ENCODE measurements around the gene ASB5. TPM values are rescaled to one million over a fixed set of nuclear protein-coding genes. Genes with fewer than 3 reads are reported as not detected.

Gene ASB5
- total RNA-seq, 1 donor from 2014 or later: not detected

DNA sequence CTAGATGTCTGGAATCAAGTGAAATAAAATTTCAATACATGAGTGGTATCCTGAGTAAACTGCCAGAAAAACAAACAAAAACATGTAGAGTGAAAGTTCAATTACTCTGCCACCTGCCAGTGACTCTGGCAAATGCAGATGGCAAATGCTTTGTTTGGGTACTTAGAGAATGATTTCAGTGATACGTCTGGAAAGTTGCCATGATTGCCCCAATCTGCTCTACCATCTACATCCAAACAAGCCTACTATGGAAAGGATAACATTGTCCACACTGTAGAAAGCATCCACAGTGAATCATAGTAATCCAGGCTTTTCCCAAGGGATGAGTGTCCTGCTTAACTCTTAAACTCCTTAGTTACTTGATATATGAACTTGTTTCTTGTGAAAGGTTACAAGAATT lies 77.0 kb downstream of the ASB5 start:
- H3K27me3 ChIP-seq (ENCODE audit: control insufficient read depth, insufficient read depth, low read length): no peaks in the 10 kb centered on the region
- no peak for FAIRE-seq
- H3K4me3 ChIP-seq (ENCODE audit: low read depth, low read length): no peak overlapping the region
- TF ChIP-seq, protein P1, sequence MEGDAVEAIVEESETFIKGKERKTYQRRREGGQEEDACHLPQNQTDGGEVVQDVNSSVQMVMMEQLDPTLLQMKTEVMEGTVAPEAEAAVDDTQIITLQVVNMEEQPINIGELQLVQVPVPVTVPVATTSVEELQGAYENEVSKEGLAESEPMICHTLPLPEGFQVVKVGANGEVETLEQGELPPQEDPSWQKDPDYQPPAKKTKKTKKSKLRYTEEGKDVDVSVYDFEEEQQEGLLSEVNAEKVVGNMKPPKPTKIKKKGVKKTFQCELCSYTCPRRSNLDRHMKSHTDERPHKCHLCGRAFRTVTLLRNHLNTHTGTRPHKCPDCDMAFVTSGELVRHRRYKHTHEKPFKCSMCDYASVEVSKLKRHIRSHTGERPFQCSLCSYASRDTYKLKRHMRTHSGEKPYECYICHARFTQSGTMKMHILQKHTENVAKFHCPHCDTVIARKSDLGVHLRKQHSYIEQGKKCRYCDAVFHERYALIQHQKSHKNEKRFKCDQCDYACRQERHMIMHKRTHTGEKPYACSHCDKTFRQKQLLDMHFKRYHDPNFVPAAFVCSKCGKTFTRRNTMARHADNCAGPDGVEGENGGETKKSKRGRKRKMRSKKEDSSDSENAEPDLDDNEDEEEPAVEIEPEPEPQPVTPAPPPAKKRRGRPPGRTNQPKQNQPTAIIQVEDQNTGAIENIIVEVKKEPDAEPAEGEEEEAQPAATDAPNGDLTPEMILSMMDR (IDR thresholded peaks at IDR 0.05; ENCODE audit: insufficient read depth, low read length, severe bottlenecking): no peak
- no peaks in the 10 kb centered on the region for H3K36me3 ChIP-seq (ENCODE audit: control insufficient read depth, insufficient read depth, low read length)
- peak; percentile 17 for DNase-seq (ENCODE audit: low read depth)

- Histone ChIP-seq H3K36me3 (ENCODE audit: control insufficient read depth, insufficient read depth, low read length) (no peaks in the 10 kb centered on the region), H3K4me3 (ENCODE audit: low read depth, low read length) (no peak overlapping the region), H3K27me3 (ENCODE audit: control insufficient read depth, insufficient read depth, low read length) (no peaks in the 10 kb centered on the region)
- no peak for FAIRE-seq
- DNase-seq (ENCODE audit: low read depth): no peak
- TF ChIP-seq, protein P1 (IDR thresholded peaks at IDR 0.05; ENCODE audit: insufficient read depth, low read length, severe bottlenecking): no peak
Measured at GRCh38 chr4:176189891-176190795, 78.9 kb downstream of the ASB5 start.

- FAIRE-seq (no peak), DNase-seq (ENCODE audit: low read depth) (peak; percentile 7)
- TF ChIP-seq, protein P1 (IDR thresholded peaks at IDR 0.05; ENCODE audit: insufficient read depth, low read length, severe bottlenecking): no peak
- Histone ChIP-seq H3K4me3 (ENCODE audit: low read depth, low read length) (no peak overlapping the region), H3K36me3 (ENCODE audit: control insufficient read depth, insufficient read depth, low read length) (no peaks in the 10 kb centered on the region), H3K27me3 (ENCODE audit: control insufficient read depth, insufficient read depth, low read length) (no peaks in the 10 kb centered on the region)
Measured at GRCh38 chr4:176188654-176189053, 80.4 kb downstream of the ASB5 start.

DNA sequence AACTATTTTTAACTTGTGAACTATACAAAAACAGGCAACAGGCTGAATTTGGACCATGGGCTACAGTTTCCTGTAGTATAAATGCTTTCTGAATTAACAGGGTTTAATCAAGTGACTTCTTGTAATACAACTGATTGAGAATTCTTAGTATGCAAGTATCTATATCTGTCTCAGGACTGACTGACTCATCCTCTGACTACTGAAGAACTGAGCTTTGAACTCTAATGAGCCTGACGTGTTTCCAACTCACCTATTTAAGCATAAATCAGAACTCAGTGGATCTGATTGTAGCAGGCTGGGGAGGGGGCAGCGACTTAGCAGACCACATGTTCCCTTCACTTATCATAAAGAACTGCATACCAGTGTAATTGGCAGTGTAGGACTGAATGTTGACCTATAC lies 81.4 kb downstream of the ASB5 start:
- TF ChIP-seq, protein P1 (IDR thresholded peaks at IDR 0.05; ENCODE audit: insufficient read depth, low read length, severe bottlenecking): no peak
- no peak overlapping the region for H3K4me3 ChIP-seq (ENCODE audit: low read depth, low read length)
- FAIRE-seq (peak; percentile 62), DNase-seq (ENCODE audit: low read depth) (peak; percentile 74)
- H3K27me3 ChIP-seq (ENCODE audit: control insufficient read depth, insufficient read depth, low read length): no peaks in the 10 kb centered on the region
- no peaks in the 10 kb centered on the region for H3K36me3 ChIP-seq (ENCODE audit: control insufficient read depth, insufficient read depth, low read length)

DNA sequence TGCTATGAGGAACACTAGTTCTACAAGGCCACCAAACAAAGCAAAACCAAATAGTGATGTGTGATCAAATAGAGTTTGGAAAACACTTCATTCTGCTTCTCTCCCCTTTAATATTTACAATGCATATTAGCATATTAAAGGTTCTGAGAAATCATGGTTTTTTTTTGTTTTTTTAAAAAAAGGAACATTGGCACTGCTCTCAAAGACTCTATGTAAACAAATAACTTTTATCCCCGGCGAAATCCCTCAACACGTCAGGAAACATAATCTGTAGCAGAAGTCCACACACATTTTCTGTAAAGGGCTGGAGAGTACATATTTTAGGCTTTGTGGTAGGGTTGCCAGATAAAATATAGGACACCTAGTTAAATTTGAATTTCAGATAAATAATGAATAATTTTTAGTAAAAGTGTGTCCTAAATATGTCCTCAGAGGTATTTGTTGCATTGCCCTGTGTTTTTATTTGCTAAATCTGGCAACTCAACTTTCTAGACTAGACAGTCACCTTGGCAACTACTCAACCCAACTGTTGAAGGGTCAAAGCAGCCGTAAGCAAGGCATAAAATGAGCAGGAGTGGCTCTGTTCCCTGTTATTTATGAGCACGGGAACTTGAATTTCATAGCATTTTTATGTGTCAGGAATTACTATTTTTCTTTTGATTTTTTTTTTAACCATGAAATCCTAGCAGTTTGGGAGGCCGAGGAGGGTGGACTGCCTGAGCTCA lies 82.2 kb downstream of the ASB5 start:
- Histone ChIP-seq H3K36me3 (ENCODE audit: control insufficient read depth, insufficient read depth, low read length) (no peaks in the 10 kb centered on the region), H3K27me3 (ENCODE audit: control insufficient read depth, insufficient read depth, low read length) (no peaks in the 10 kb centered on the region), H3K4me3 (ENCODE audit: low read depth, low read length) (no peak overlapping the region)
- FAIRE-seq: no peak
- TF ChIP-seq, protein P1 (IDR thresholded peaks at IDR 0.05; ENCODE audit: insufficient read depth, low read length, severe bottlenecking): no peak
- DNase-seq (ENCODE audit: low read depth): no peak
